Nephron progenitor cell (in vitro differentiated cells): ENCODE measurements around the gene OR5C1.

Source experiments
- DNase-seq: peaks from one replicate; pipeline ENCODE4 v3.0.0; 2021
- H3K27ac Mint-ChIP-seq: 2 replicates; pipeline ENCODE4 v1.8.0; 2021; ENCODE audit warnings: mild to moderate bottlenecking, moderate library complexity, mixed read lengths
- H3K27me3 Mint-ChIP-seq: 2 replicates; pipeline ENCODE4 v1.8.0; 2021; ENCODE audit warnings: mild to moderate bottlenecking, low read depth, mixed read lengths; ENCODE audit not compliant: poor library complexity
- H3K36me3 Mint-ChIP-seq: 2 replicates; pipeline ENCODE4 v1.8.0; 2021; ENCODE audit warnings: low read depth, mixed read lengths
- H3K4me1 Mint-ChIP-seq: 2 replicates; pipeline ENCODE4 v1.8.0; 2021; ENCODE audit warnings: mixed read lengths
- H3K4me3 Mint-ChIP-seq: 2 replicates; pipeline ENCODE4 v1.8.0; 2021; ENCODE audit warnings: mild to moderate bottlenecking, moderate library complexity, mixed read lengths
- H3K9me3 Mint-ChIP-seq: 2 replicates; pipeline ENCODE4 v1.8.0; 2021; ENCODE audit warnings: mild to moderate bottlenecking, moderate library complexity, mixed read lengths
- TF ChIP-seq, protein P1 (sequence below): fragments of 200-600 bp; sonication (generic); IDR thresholded peaks from 2 replicates; pipeline ENCODE4 v1.5.0; 2021; ENCODE audit warnings: antibody characterized with exemption

Gene OR5C1

DNA sequence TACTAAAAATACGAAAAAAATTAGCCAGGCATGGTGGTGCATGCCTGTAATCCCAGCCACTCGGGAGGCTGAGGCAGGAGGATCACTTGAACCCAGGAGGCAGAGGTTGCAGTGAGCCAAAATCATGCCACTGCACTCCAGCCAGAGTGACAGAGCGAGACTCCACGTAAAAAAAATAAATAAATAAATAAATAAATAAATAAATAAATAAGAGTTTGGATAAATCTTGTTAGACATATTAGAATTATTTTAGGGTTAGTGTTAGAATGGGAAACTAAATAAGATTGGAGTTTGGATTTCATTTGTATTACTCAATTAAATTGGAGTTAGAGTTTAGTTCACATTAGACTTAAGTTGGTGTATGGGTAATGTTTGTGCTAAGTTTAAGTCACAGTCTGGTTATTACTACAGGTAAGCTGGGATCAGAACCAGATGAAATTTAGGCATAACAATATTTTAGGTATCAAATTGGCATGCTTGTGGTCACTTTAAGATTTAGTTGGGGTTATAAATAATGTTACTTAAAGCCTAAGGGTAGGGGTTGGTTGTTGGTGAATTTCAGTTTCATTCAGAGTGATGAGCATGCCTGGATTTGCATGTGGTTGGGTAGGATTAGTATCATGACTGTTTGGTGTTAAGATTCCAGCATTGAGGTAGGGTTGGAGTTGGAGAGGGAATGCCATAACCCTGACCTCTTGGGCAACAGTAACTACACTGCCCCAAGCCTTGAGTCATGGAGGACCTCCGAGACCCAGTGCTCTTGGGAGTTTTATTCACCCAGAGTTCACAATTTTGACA lies 3.3 kb downstream of the OR5C1 start:
- H3K36me3 Mint-ChIP-seq: no peaks in the 10 kb centered on the region
- H3K4me3 Mint-ChIP-seq: no peak overlapping the region
- peaks cover 56% of the 10 kb centered on the region for H3K9me3 Mint-ChIP-seq
- H3K27ac Mint-ChIP-seq: no peak overlapping the region
- TF ChIP-seq, protein P1, sequence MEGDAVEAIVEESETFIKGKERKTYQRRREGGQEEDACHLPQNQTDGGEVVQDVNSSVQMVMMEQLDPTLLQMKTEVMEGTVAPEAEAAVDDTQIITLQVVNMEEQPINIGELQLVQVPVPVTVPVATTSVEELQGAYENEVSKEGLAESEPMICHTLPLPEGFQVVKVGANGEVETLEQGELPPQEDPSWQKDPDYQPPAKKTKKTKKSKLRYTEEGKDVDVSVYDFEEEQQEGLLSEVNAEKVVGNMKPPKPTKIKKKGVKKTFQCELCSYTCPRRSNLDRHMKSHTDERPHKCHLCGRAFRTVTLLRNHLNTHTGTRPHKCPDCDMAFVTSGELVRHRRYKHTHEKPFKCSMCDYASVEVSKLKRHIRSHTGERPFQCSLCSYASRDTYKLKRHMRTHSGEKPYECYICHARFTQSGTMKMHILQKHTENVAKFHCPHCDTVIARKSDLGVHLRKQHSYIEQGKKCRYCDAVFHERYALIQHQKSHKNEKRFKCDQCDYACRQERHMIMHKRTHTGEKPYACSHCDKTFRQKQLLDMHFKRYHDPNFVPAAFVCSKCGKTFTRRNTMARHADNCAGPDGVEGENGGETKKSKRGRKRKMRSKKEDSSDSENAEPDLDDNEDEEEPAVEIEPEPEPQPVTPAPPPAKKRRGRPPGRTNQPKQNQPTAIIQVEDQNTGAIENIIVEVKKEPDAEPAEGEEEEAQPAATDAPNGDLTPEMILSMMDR: no peak
- no peaks in the 10 kb centered on the region for H3K4me1 Mint-ChIP-seq
- DNase-seq: no peak
- peaks cover 14% of the 10 kb centered on the region for H3K27me3 Mint-ChIP-seq

DNA sequence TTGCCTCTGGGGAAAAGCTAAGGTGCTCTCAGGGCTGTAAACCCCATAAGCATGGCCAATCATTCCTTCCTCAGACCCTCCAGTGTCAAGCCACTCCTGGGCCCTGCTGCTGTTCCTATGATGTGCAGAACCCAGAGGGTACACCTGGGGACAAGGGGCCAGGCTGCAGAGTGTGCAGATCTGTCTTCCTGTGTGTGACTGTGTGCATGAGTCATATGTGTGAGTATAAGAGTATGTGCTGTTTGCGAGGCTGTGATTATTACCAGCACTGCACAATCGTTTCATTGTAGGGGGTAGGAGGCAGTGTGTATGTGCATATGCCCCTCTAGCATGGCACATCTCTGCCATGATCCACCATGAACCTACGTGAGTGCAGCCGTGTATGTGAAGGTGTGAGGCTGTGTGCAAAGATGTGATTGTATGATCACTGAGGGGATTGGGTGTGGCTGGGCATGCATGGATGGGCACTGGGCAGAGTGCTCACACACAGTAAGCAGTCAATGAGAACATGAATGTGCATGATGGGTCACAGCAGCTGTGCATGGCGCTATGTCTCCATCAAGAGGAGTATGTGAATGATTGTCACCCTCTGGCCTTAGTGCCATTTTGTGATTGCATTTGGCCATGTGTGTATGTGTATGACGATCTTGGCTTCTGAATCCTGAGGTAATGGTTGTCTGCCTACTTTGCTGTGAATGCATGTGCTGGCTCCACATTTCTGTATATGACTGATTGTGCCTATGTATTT lies 8.8 kb downstream of the OR5C1 start:
- Mint-ChIP-seq H3K4me1 (no peaks in the 10 kb centered on the region), H3K27me3 (peaks cover 14% of the 10 kb centered on the region), H3K9me3 (peaks cover 45% of the 10 kb centered on the region), H3K27ac (no peak overlapping the region), H3K36me3 (no peaks in the 10 kb centered on the region), H3K4me3 (no peak overlapping the region)
- no peak for DNase-seq
- TF ChIP-seq, protein P1: no peak

DNA sequence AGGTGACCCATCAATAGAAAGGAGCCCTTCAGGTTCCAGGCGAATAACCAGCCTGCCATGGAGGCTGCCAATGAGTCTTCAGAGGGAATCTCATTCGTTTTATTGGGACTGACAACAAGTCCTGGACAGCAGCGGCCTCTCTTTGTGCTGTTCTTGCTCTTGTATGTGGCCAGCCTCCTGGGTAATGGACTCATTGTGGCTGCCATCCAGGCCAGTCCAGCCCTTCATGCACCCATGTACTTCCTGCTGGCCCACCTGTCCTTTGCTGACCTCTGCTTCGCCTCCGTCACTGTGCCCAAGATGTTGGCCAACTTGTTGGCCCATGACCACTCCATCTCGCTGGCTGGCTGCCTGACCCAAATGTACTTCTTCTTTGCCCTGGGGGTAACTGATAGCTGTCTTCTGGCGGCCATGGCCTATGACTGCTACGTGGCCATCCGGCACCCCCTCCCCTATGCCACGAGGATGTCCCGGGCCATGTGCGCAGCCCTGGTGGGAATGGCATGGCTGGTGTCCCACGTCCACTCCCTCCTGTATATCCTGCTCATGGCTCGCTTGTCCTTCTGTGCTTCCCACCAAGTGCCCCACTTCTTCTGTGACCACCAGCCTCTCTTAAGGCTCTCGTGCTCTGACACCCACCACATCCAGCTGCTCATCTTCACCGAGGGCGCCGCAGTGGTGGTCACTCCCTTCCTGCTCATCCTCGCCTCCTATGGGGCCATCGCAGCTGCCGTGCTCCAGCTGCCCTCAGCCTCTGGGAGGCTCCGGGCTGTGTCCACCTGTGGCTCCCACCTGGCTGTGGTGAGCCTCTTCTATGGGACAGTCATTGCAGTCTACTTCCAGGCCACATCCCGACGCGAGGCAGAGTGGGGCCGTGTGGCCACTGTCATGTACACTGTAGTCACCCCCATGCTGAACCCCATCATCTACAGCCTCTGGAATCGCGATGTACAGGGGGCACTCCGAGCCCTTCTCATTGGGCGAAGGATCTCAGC lies 11.6 kb downstream of the OR5C1 start, which contains the start of gene OR1K1:
Gene OR1K1 (plus strand): TSS at position 58 of the 995 bp plus-strand sequence. CDS start 0 bp downstream, at position 58.
- no peaks in the 10 kb centered on the region for H3K36me3 Mint-ChIP-seq
- TF ChIP-seq, protein P1: no peak
- H3K27me3 Mint-ChIP-seq: peaks cover 18% of the 10 kb centered on the region
- H3K4me1 Mint-ChIP-seq: no peaks in the 10 kb centered on the region
- H3K27ac Mint-ChIP-seq: no peak within 1 kb of the TSS
- H3K9me3 Mint-ChIP-seq: peaks cover 44% of the 10 kb centered on the region
- no peak within 1 kb of the TSS for H3K4me3 Mint-ChIP-seq
- no peak for DNase-seq

DNA sequence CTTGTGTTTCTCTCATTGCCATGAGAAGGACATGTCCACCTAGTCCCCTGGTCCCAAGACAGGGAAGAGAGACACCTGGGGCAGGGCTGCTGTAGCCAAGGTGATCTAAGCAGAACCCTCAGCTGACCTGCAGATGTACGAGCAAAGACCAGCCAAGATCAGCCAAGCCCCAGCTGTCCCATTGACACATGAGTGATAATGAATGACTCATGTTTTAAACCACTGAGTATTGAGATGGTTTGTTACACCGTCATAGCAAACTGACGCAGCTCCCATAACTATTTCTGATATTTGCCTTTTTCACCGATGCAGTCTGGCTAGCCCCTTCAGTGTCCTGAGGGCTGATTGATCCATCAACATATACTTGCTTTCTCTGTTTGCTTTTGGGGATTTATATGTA lies 17.9 kb downstream of the OR5C1 start:
- peaks cover 5% of the 10 kb centered on the region for H3K4me1 Mint-ChIP-seq
- H3K36me3 Mint-ChIP-seq: no peaks in the 10 kb centered on the region
- H3K27ac Mint-ChIP-seq: no peak overlapping the region
- peaks cover 39% of the 10 kb centered on the region for H3K9me3 Mint-ChIP-seq
- DNase-seq: no peak
- peaks cover 10% of the 10 kb centered on the region for H3K27me3 Mint-ChIP-seq
- TF ChIP-seq, protein P1: no peak
- H3K4me3 Mint-ChIP-seq: no peak overlapping the region

DNA sequence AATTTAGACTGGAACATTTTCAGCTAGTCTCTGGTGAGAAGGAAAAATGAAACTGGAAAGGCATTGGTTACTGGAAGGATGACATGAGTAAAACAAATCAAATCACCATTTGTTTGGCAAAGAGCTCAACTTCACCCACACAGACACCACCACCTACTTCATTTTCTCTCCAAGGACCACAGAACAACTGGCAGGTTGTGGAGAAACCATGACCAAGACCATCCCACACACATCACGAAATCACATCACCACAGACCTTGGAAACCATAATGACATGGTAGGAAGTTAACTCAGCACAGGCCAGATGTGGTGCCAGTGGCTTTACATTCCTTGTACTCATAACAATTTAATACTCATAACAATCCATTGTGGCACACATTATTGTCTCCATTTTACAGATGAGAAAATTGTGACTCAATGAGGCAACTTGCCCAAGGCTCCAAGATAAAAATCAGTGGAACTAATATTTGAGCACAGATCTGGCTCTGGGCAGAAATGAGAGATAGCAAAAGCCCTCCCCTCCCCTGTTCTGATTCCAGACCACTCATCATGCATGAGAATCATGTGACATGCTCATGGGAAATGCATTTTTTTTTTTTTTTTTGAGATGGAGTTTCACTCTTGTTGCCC lies 18.7 kb downstream of the OR5C1 start:
- peaks cover 34% of the 10 kb centered on the region for H3K9me3 Mint-ChIP-seq
- H3K36me3 Mint-ChIP-seq: no peaks in the 10 kb centered on the region
- peaks cover 10% of the 10 kb centered on the region for H3K27me3 Mint-ChIP-seq
- no peak for DNase-seq
- H3K4me3 Mint-ChIP-seq: no peak overlapping the region
- TF ChIP-seq, protein P1: no peak
- H3K4me1 Mint-ChIP-seq: peaks cover 5% of the 10 kb centered on the region
- peak overlapping the region; percentile 26 for H3K27ac Mint-ChIP-seq
